LNCAP (cell line): ENCODE measurements around the gene DLL1.

Source experiments
- CTCF ChIP-seq: fragments of 450-650 bp; IDR thresholded peaks from 2 replicates; pipeline ENCODE4 v1.5.1; 2017; ENCODE audit warnings: mild to moderate bottlenecking

The DLL1 gene

DNA sequence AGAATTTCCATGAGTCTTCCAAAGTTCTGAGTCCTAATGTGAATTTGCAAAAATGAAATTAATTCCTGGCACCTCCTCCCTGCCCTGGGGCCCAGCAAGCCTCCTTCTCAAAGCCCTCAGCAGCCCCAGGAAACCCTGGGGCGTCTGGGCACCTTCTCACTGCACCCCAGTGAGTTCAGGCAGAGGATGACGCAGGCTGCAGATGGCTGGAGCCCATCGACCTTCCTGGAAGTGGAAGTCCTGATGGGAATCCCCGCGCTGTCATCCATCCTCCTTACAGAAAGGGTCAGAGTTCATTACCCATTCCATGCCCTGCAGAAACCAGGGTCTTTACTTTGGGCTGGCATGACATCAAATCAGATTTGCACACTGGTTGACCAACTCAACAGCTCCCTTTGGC is 31.6 kb downstream of the DLL1 start:
- TF ChIP-seq CTCF, result no peak

- TF ChIP-seq CTCF, result no peak
These were observed 32.5 kb downstream of the DLL1 start for GRCh38 chr6:170258407-170258806.

DNA sequence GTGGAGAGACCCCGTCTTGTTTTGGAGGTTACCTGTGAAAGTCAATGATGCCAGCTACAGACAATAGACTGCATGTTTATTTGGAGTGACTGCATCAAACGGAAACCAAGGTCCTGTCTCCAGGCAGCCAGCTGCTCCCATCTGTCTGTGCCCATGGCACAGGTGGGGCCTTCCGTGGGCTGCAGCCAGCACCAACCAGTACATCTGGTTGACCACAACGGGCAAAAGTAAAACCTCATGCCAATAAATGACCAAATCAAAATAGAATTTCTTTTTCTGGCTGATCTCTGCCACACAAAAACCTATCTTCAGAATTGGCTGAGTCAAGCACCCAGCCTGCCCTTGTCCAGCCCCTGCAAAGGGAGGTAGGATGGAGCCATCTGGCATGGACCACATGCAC is 33.5 kb downstream of the DLL1 start:
- no peak for TF ChIP-seq CTCF

DNA sequence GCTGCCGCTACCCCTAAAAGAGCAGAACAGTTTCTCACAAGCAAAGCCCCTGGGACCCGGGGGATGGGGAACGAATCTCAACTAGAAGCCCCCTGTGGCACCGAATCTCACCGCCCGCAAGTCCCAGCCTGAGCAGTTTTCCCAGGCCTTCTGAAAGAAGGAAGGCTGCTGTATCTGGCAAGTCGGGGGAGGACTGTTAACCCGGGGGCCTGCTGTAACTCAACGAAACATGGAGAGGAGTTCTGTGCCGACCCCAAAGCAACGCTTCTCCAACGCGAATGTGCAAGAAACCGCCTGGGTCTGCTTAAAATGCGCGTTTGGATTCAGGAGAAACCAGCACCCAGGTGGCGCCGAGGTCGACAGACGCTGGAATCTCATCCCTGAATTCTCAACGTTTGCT is 34.2 kb downstream of the DLL1 start:
- no peak for TF ChIP-seq CTCF

DNA sequence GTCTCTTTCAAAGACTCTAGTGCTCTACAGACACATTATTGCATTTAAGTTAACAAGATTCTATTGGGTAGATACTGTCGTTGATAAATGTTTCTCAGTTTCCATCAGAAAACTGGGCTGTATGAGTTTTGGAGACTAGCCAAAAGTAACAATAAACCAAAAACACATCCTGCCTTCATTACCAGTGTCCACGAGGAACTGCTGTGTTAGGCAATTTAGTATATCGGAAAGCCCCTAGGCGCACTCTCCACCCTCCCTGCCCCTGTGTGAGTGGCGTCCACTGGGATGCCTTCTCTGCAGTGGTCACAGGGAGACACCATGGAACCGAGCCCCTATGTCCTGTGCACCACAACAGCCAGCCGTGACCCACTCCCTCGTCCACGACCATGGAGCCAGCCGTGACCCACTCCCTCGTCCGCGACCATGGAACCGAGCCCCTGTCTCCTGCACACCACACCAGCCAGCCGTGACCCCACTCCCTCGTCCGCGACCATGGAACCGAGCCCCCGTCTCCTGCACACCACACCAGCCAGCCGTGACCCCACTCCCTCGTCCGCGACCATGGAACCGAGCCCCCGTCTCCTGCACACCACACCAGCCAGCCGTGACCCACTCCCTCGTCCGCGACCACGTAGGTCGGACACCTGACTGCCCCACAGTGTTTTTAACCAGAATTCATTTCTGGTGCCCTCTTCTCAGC is 35.3 kb downstream of the DLL1 start:
- TF ChIP-seq CTCF, result no peak

- TF ChIP-seq CTCF, result no peak
These were observed 36.3 kb downstream of the DLL1 start for GRCh38 chr6:170254315-170255213.

GRCh38 chr6:170253910-170254269 is 37.0 kb downstream of the DLL1 start:
- TF ChIP-seq CTCF, result no peak
